ENCODE data around the gene ZNF830.

The ZNF830 gene

DNA sequence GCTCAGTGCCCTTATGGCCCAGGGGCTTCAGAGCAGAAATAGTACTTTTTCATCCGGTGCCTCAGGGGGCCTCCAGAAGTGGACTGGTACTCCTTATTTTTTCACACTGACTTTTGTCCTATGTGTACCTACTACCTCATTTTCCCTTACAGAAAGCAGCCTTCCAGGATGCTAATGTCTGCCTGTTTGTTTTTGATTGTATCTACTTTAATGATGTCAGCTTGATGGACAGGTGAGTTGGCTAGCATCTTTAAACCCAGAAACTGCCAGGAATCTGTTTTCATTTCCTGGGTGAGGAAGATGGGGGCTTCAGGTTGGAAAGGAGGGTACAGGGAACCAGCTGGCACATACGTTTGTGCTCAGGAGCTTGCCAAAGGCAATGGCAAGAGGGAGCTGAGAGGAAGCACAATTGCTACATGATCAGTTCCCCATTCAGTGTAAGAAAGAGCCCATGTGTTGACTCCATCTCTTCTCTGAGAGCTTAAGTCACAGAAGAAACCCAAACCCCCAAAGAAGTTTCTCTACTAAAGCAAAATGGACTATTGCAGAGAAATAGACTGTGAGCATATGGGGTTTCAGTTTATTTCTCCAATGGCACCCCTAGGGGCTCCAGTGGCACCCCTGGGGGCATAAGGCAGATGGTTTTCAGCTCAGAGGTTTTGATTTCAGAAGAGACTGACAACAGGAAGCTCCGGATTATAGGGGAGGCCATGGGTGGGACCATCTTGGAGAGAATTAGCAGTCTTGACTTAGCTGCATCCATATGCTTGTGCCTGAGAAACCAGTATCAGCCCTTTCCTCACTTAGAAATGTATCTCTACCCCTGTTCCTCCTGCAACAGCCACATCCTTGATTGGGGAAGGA, 35.3 kb downstream of the ZNF830 start:
- H3K4me3 ChIP-seq (ENCODE audit: low read length): no peak overlapping the region
- no peak for DNase-seq
- H3K27ac ChIP-seq (ENCODE audit: low read length): no peak overlapping the region
- TF ChIP-seq EZH2phosphoT487 (IDR thresholded peaks at IDR 0.05; ENCODE audit: low read length) (no peak), EZH2 (optimal IDR thresholded peaks at IDR 0.05; ENCODE audit: low read depth, low read length) (no peak)
- TF ChIP-seq, protein P1, sequence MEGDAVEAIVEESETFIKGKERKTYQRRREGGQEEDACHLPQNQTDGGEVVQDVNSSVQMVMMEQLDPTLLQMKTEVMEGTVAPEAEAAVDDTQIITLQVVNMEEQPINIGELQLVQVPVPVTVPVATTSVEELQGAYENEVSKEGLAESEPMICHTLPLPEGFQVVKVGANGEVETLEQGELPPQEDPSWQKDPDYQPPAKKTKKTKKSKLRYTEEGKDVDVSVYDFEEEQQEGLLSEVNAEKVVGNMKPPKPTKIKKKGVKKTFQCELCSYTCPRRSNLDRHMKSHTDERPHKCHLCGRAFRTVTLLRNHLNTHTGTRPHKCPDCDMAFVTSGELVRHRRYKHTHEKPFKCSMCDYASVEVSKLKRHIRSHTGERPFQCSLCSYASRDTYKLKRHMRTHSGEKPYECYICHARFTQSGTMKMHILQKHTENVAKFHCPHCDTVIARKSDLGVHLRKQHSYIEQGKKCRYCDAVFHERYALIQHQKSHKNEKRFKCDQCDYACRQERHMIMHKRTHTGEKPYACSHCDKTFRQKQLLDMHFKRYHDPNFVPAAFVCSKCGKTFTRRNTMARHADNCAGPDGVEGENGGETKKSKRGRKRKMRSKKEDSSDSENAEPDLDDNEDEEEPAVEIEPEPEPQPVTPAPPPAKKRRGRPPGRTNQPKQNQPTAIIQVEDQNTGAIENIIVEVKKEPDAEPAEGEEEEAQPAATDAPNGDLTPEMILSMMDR (IDR thresholded peaks at IDR 0.05; ENCODE audit: low read length): no peak
- no peaks in the 10 kb centered on the region for H3K9me3 ChIP-seq (replicated peaks; ENCODE audit: insufficient read depth, low read length)
- H3K27me3 ChIP-seq (replicated peaks; ENCODE audit: insufficient read depth, low read length): no peaks in the 10 kb centered on the region
- H3F3A ChIP-seq (ENCODE audit: insufficient read depth, low read length): peaks cover 5% of the 10 kb centered on the region
- no peaks in the 10 kb centered on the region for H3K9me2 ChIP-seq (replicated peaks; ENCODE audit: insufficient read depth, low read length)
- no peaks in the 10 kb centered on the region for H4K20me1 ChIP-seq (ENCODE audit: insufficient read depth, low read length)
- H3K9ac ChIP-seq (ENCODE audit: low read length): no peak overlapping the region
- peaks cover 14% of the 10 kb centered on the region; the same call in 1 of the 2 replicates for H3K36me3 ChIP-seq (replicated peaks; ENCODE audit: insufficient read depth, low read length)
- H3K4me1 ChIP-seq (ENCODE audit: low read length): peaks cover 20% of the 10 kb centered on the region
- peaks cover 15% of the 10 kb centered on the region for H3K79me2 ChIP-seq (ENCODE audit: low read length)
- H3K4me2 ChIP-seq (ENCODE audit: low read depth, low read length): no peak overlapping the region
- no peak overlapping the region for H2AFZ ChIP-seq (ENCODE audit: low read length)

DNA sequence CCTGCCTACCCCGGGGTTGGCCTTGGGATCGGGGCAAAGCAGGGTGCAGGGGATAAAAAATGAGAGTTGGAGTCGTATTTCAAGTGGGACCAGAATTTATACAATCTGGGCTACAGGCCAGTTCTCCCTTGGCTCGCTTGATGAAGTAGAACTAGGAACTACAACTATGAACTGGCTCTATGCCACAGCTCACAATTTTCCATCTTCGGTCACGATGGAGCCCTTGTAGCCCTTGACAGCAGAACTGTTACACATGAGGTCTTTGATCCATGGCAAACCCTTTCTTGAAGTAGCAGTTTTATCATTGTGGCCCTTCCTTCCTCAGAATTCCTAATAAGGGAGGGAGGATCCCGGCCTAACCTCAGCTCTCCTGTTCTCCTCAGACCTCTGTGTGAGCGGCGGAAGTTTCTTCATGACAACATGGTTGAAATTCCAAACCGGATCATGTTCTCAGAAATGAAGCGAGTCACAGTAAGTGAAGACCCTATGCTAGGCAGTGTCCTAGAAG, 36.1 kb downstream of the ZNF830 start:
- no peaks in the 10 kb centered on the region for H3K27me3 ChIP-seq (replicated peaks; ENCODE audit: insufficient read depth, low read length)
- H3K27ac ChIP-seq (ENCODE audit: low read length): no peak overlapping the region
- no peaks in the 10 kb centered on the region for H3K9me3 ChIP-seq (replicated peaks; ENCODE audit: insufficient read depth, low read length)
- DNase-seq: no peak
- no peak overlapping the region for H3K9ac ChIP-seq (ENCODE audit: low read length)
- H2AFZ ChIP-seq (ENCODE audit: low read length): no peak overlapping the region
- H3K4me1 ChIP-seq (ENCODE audit: low read length): peaks cover 13% of the 10 kb centered on the region
- H3K79me2 ChIP-seq (ENCODE audit: low read length): peaks cover 9% of the 10 kb centered on the region
- TF ChIP-seq, protein P1 (IDR thresholded peaks at IDR 0.05; ENCODE audit: low read length): no peak
- TF ChIP-seq EZH2phosphoT487 (IDR thresholded peaks at IDR 0.05; ENCODE audit: low read length): no peak
- H4K20me1 ChIP-seq (ENCODE audit: insufficient read depth, low read length): no peaks in the 10 kb centered on the region
- no peak overlapping the region for H3K4me3 ChIP-seq (ENCODE audit: low read length)
- peaks cover 10% of the 10 kb centered on the region; the same call in 1 of the 2 replicates for H3K36me3 ChIP-seq (replicated peaks; ENCODE audit: insufficient read depth, low read length)
- no peaks in the 10 kb centered on the region for H3F3A ChIP-seq (ENCODE audit: insufficient read depth, low read length)
- H3K4me2 ChIP-seq (ENCODE audit: low read depth, low read length): no peak overlapping the region
- no peaks in the 10 kb centered on the region for H3K9me2 ChIP-seq (replicated peaks; ENCODE audit: insufficient read depth, low read length)

GRCh38 chr17:34998205-34998604, 36.9 kb downstream of the ZNF830 start:
- H3K36me3 ChIP-seq (replicated peaks; ENCODE audit: insufficient read depth, low read length): peaks cover 3% of the 10 kb centered on the region; the same call in 1 of the 2 replicates
- peak; percentile 56 for DNase-seq
- no peak overlapping the region for H3K27ac ChIP-seq (ENCODE audit: low read length)

More at GRCh38 chr17:34998205-34998604, 36.9 kb downstream of the ZNF830 start:
- Histone ChIP-seq H3K27me3 (replicated peaks; ENCODE audit: insufficient read depth, low read length) (no peaks in the 10 kb centered on the region), H3K4me3 (ENCODE audit: low read length) (no peak overlapping the region), H3K4me1 (ENCODE audit: low read length) (peaks cover 6% of the 10 kb centered on the region; the same call in 1 of the 2 replicates), H3K9me3 (replicated peaks; ENCODE audit: insufficient read depth, low read length) (no peaks in the 10 kb centered on the region), H3K9me2 (replicated peaks; ENCODE audit: insufficient read depth, low read length) (no peaks in the 10 kb centered on the region), H3K9ac (ENCODE audit: low read length) (no peak overlapping the region), H3K79me2 (ENCODE audit: low read length) (0 out of 2 replicates have a peak, but pooled peaks cover 3% of the 10 kb centered on the region), H4K20me1 (ENCODE audit: insufficient read depth, low read length) (no peaks in the 10 kb centered on the region), H3K4me2 (ENCODE audit: low read depth, low read length) (no peak overlapping the region), H2AFZ (ENCODE audit: low read length) (no peak overlapping the region), H3F3A (ENCODE audit: insufficient read depth, low read length) (no peaks in the 10 kb centered on the region)
- TF ChIP-seq, protein P1 (IDR thresholded peaks at IDR 0.05; ENCODE audit: low read length): peak; percentile 89
- no peak for TF ChIP-seq EZH2 (optimal IDR thresholded peaks at IDR 0.05; ENCODE audit: low read depth, low read length)
